ENCODE results near the gene GNG8.
A peak's percentile ranks its signal among the peaks of the same experiment; 100 is the strongest.

Gene GNG8

DNA sequence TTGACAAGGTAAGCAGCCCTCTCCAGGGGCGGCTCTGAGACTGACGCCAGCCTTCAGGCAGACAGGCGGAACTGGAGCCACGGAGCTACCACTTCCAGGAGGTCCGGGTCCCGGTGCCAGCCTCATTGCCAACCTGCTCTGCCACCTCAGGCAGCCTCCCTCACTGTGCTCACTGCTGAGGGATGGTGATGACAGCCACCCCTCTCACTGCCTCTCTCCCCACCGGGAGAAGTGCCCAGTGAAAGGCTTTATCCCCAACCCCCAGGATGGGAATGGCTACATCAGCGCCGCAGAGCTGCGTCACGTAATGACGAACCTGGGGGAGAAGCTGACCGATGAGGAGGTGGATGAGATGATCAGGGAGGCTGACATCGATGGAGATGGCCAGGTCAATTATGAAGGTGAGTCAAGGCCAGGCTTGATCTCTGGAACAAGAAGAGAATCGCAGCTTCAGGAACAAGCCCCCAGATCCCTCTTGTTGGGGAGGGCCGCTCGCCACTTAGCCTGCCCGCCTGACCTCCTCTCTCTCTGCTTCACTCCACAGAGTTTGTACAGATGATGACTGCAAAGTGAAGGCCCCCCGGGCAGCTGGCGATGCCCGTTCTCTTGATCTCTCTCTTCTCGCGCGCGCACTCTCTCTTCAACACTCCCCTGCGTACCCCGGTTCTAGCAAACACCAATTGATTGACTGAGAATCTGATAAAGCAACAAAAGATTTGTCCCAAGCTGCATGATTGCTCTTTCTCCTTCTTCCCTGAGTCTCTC is 27.2 kb downstream of the GNG8 start:
- no peaks in the 10 kb centered on the region for H3K4me1 ChIP-seq (ENCODE audit: control insufficient read depth, insufficient read depth, low read length, unreplicated experiment)
- H3K36me3 ChIP-seq (ENCODE audit: insufficient read depth, low read length), result no peaks in the 10 kb centered on the region
- H3K4me3 ChIP-seq (ENCODE audit: low read depth, low read length), result no peak overlapping the region
- H3K27ac ChIP-seq (ENCODE audit: low read depth, low read length), result no peak overlapping the region
- no peaks in the 10 kb centered on the region for H3K27me3 ChIP-seq (ENCODE audit: insufficient read depth, low read length)
- H2AFZ ChIP-seq (ENCODE audit: low read length, unreplicated experiment), result no peak overlapping the region
- H3K79me2 ChIP-seq (ENCODE audit: control insufficient read depth, insufficient read depth, low read length, unreplicated experiment), result peaks cover 24% of the 10 kb centered on the region

DNA sequence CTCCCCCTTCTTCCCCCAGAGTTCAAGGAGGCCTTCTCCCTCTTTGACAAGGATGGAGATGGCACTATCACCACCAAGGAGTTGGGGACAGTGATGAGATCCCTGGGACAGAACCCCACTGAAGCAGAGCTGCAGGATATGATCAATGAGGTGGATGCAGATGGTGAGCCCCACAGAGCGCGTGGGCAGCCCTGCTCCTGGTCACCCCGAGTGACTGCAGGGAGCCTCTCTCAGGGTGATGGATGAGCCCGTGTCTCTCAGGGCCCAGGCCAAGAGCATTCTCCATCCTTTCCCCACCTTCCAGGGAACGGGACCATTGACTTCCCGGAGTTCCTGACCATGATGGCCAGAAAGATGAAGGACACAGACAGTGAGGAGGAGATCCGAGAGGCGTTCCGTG is 27.8 kb downstream of the GNG8 start:
- H2AFZ ChIP-seq (ENCODE audit: low read length, unreplicated experiment), result no peak overlapping the region
- H3K27me3 ChIP-seq (ENCODE audit: insufficient read depth, low read length), result no peaks in the 10 kb centered on the region
- H3K4me3 ChIP-seq (ENCODE audit: low read depth, low read length), result no peak overlapping the region
- no peak overlapping the region for H3K27ac ChIP-seq (ENCODE audit: low read depth, low read length)
- H3K79me2 ChIP-seq (ENCODE audit: control insufficient read depth, insufficient read depth, low read length, unreplicated experiment), result peaks cover 30% of the 10 kb centered on the region
- no peaks in the 10 kb centered on the region for H3K36me3 ChIP-seq (ENCODE audit: insufficient read depth, low read length)
- H3K4me1 ChIP-seq (ENCODE audit: control insufficient read depth, insufficient read depth, low read length, unreplicated experiment), result no peaks in the 10 kb centered on the region

DNA sequence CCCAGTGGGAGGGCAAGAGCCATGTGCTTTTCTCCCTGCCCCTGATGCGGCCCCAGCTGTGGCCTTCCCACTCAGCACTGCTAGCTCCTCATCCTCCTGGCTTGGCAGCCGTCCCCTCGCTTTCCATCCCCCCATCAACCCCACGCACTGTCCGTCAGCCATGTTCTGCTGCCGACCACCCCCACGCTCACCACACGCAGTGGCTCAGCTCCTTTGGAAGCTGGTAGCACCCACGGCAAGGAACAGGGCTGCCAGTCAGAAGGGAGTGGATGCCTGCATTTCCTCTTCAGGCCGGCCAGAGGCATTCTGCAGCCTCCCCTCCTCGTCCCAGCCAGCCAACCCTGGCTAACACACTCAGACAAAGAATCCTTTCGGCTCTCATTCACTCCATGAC is 28.6 kb downstream of the GNG8 start:
- Histone ChIP-seq H2AFZ (ENCODE audit: low read length, unreplicated experiment) (no peak overlapping the region), H3K79me2 (ENCODE audit: control insufficient read depth, insufficient read depth, low read length, unreplicated experiment) (peaks cover 37% of the 10 kb centered on the region), H3K27me3 (ENCODE audit: insufficient read depth, low read length) (no peaks in the 10 kb centered on the region), H3K36me3 (ENCODE audit: insufficient read depth, low read length) (no peaks in the 10 kb centered on the region), H3K27ac (ENCODE audit: low read depth, low read length) (no peak overlapping the region), H3K4me3 (ENCODE audit: low read depth, low read length) (no peak overlapping the region), H3K4me1 (ENCODE audit: control insufficient read depth, insufficient read depth, low read length, unreplicated experiment) (no peaks in the 10 kb centered on the region)

DNA sequence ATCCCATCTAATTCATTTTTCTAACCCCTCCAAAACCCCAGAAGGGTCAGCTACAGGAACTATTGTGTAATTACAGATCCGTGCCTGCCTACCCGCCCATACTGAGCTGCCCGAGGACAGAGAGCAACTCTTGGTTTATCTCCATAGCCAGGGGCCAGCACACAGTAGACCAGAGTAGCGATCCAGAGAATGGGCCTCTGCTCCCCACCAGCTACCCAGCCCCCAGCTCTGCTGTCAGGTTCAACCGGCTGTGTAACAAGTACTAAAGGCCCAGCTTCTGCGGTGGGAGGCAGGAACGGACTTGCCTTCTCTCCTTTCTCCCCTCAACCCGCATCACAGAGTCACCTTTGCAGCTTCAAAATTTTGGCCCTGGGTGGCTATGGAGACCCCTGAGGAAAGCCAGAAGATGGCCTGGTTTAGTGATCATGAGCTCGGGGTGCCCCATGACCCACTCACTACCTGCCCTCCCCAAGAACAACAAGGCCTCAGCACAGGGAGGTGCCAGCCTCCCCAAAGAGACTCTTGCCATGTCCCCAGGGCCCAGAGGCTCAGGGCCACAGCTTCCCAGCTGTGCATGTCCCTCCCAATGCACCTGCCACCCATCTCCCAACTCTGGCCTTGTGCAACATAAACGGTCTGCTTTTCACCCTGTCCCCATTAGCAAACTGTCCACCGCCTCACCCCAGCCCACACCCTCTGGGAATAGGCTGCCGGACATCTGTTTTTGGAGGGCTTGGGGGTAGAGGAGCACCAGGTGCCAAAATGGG is 29.1 kb downstream of the GNG8 start:
- Histone ChIP-seq H3K27me3 (ENCODE audit: insufficient read depth, low read length) (no peaks in the 10 kb centered on the region), H3K4me1 (ENCODE audit: control insufficient read depth, insufficient read depth, low read length, unreplicated experiment) (no peaks in the 10 kb centered on the region), H3K27ac (ENCODE audit: low read depth, low read length) (no peak overlapping the region), H3K4me3 (ENCODE audit: low read depth, low read length) (no peak overlapping the region), H3K79me2 (ENCODE audit: control insufficient read depth, insufficient read depth, low read length, unreplicated experiment) (peaks cover 43% of the 10 kb centered on the region), H3K36me3 (ENCODE audit: insufficient read depth, low read length) (no peaks in the 10 kb centered on the region), H2AFZ (ENCODE audit: low read length, unreplicated experiment) (no peak overlapping the region)

DNA sequence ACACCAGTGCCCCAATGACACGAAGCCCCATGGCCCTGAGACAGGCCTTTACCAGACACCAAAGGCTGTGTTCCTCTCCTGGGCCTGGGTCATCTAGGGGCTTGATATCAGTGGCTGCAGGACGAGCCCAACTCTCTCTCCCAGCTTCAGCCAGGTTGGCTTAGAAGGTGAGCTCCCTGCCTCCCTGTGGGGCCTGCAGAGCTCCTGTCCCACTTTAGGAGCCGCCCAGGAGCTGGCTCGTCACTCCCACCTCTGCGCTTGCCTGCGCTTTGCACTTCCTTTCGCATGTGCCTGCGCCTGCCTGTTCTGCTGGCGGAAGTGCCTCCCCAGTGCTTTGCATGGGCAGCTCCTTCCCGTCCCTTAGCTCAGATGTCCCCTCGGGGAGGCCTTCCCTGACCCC is 30.0 kb downstream of the GNG8 start:
- no peaks in the 10 kb centered on the region for H3K4me1 ChIP-seq (ENCODE audit: control insufficient read depth, insufficient read depth, low read length, unreplicated experiment)
- H2AFZ ChIP-seq (ENCODE audit: low read length, unreplicated experiment), result no peak overlapping the region
- no peak overlapping the region for H3K27ac ChIP-seq (ENCODE audit: low read depth, low read length)
- peaks cover 50% of the 10 kb centered on the region for H3K79me2 ChIP-seq (ENCODE audit: control insufficient read depth, insufficient read depth, low read length, unreplicated experiment)
- H3K4me3 ChIP-seq (ENCODE audit: low read depth, low read length), result no peak overlapping the region
- no peaks in the 10 kb centered on the region for H3K36me3 ChIP-seq (ENCODE audit: insufficient read depth, low read length)
- H3K27me3 ChIP-seq (ENCODE audit: insufficient read depth, low read length), result no peaks in the 10 kb centered on the region

DNA sequence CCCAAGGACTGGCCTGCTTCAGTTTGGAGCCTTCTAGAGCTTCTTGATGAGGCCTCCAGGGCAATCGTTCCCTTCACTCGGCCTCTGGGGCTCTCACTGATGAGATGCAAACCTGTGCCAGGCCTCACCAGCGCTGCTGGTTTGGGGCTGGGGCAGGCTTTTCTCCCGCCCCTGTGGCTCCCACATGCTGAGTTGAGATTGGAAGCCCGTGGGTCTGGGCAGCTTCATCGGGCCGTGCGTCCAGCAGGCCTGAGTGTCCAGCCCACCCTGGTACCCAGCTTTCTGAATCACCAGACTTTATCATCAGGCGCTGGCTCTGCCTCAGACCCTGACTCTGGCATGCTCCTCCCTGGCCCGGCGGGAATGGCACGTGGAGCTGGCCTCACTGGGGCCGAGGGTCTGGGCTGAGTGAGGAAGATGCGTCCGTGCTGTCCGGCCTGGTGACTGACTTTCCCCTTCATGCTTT is 30.6 kb downstream of the GNG8 start:
- H3K4me1 ChIP-seq (ENCODE audit: control insufficient read depth, insufficient read depth, low read length, unreplicated experiment), result no peaks in the 10 kb centered on the region
- H2AFZ ChIP-seq (ENCODE audit: low read length, unreplicated experiment), result no peak overlapping the region
- H3K79me2 ChIP-seq (ENCODE audit: control insufficient read depth, insufficient read depth, low read length, unreplicated experiment), result peaks cover 50% of the 10 kb centered on the region
- no peak overlapping the region for H3K4me3 ChIP-seq (ENCODE audit: low read depth, low read length)
- no peaks in the 10 kb centered on the region for H3K36me3 ChIP-seq (ENCODE audit: insufficient read depth, low read length)
- H3K27ac ChIP-seq (ENCODE audit: low read depth, low read length), result no peak overlapping the region
- H3K27me3 ChIP-seq (ENCODE audit: insufficient read depth, low read length), result no peaks in the 10 kb centered on the region

DNA sequence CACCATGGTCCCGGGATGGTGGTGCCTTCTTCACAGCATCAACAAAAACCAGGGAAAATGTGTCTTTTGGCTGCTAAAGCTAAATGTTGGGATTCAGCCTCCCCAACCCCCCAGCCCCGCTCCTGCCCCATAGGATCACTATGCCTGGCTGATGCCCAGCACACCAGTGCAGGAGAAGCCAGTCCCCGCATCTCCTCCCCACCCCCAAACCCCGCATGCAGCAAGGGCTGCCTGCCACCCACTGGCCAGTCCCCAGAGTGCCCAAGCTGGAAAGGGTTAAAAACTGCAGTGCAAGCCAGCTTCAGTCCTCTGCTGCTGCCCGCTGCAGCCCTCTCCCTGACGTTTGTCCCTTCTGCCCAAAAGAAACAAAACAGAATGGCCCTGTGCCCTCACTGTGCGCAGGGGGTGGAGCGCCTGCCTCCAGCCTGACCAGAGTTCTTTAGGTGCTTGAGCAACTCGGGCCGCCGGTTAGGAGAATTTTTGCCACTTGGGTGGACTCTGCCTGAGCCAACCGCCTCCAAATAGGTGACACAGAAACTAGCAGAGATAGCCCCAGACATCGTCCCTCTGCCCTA is 31.1 kb downstream of the GNG8 start:
- Histone ChIP-seq H3K27ac (ENCODE audit: low read depth, low read length) (no peak overlapping the region), H2AFZ (ENCODE audit: low read length, unreplicated experiment) (no peak overlapping the region), H3K27me3 (ENCODE audit: insufficient read depth, low read length) (no peaks in the 10 kb centered on the region), H3K79me2 (ENCODE audit: control insufficient read depth, insufficient read depth, low read length, unreplicated experiment) (peaks cover 50% of the 10 kb centered on the region), H3K4me1 (ENCODE audit: control insufficient read depth, insufficient read depth, low read length, unreplicated experiment) (no peaks in the 10 kb centered on the region), H3K4me3 (ENCODE audit: low read depth, low read length) (no peak overlapping the region), H3K36me3 (ENCODE audit: insufficient read depth, low read length) (no peaks in the 10 kb centered on the region)

DNA sequence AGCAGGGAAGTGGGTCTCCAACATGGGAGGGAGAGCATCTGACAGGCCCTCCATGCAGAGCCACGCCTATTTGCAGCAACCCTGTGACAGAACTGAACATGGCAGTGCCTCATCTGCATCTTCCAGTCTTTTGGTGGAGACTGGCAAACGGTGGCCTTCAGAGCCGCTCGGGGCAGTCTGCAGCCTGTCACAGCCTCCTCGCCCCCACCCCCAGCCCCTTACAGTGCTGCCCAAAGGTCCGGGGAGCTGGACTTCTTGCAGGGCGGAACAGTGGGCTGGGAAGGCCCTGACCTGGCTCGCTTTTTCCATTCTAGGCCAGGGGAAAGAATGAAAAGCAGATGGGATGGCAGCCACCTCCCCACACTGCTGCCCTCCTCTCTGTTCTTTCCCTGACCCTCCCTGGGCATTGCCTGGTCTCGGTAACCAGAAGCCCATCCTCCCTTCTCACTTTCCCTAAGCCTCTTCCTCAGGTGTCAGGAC is 32.2 kb downstream of the GNG8 start:
- H3K27ac ChIP-seq (ENCODE audit: low read depth, low read length), result no peak overlapping the region

DNA sequence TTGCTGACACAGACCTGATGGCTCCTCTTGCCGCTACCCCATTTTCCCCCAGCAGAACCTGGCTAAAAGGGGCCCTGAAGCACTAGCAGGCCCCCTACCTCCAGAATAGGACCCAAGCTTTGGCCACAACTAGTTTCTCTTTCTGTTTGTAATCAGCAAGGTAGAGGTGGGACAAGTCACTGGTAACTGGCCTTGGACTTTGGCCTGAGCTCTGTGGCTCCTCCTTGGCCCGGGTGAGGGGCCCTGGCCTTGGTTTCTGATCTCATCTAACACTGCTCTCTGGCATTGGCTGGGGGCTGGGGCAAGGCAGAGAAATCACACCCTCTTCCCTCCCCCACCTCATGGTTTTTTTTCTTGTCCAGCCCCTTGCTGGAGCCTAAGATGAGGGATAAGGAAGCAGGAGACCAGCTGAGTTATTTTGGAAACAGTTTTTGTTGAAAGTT is 32.8 kb downstream of the GNG8 start:
- H3K79me2 ChIP-seq (ENCODE audit: control insufficient read depth, insufficient read depth, low read length, unreplicated experiment), result peaks cover 50% of the 10 kb centered on the region
- no peak overlapping the region for H2AFZ ChIP-seq (ENCODE audit: low read length, unreplicated experiment)
- H3K36me3 ChIP-seq (ENCODE audit: insufficient read depth, low read length), result no peaks in the 10 kb centered on the region
- H3K27me3 ChIP-seq (ENCODE audit: insufficient read depth, low read length), result no peaks in the 10 kb centered on the region
- H3K27ac ChIP-seq (ENCODE audit: low read depth, low read length), result no peak overlapping the region
- no peaks in the 10 kb centered on the region for H3K4me1 ChIP-seq (ENCODE audit: control insufficient read depth, insufficient read depth, low read length, unreplicated experiment)
- peak overlapping the region; percentile 92 for H3K4me3 ChIP-seq (ENCODE audit: low read depth, low read length)

More for the DNA sequence above, 32.2 kb downstream of the GNG8 start:
- Histone ChIP-seq H3K79me2 (ENCODE audit: control insufficient read depth, insufficient read depth, low read length, unreplicated experiment) (peaks cover 50% of the 10 kb centered on the region), H3K4me1 (ENCODE audit: control insufficient read depth, insufficient read depth, low read length, unreplicated experiment) (no peaks in the 10 kb centered on the region), H3K4me3 (ENCODE audit: low read depth, low read length) (peak overlapping the region; percentile 92), H2AFZ (ENCODE audit: low read length, unreplicated experiment) (no peak overlapping the region), H3K27me3 (ENCODE audit: insufficient read depth, low read length) (no peaks in the 10 kb centered on the region), H3K36me3 (ENCODE audit: insufficient read depth, low read length) (no peaks in the 10 kb centered on the region)

DNA sequence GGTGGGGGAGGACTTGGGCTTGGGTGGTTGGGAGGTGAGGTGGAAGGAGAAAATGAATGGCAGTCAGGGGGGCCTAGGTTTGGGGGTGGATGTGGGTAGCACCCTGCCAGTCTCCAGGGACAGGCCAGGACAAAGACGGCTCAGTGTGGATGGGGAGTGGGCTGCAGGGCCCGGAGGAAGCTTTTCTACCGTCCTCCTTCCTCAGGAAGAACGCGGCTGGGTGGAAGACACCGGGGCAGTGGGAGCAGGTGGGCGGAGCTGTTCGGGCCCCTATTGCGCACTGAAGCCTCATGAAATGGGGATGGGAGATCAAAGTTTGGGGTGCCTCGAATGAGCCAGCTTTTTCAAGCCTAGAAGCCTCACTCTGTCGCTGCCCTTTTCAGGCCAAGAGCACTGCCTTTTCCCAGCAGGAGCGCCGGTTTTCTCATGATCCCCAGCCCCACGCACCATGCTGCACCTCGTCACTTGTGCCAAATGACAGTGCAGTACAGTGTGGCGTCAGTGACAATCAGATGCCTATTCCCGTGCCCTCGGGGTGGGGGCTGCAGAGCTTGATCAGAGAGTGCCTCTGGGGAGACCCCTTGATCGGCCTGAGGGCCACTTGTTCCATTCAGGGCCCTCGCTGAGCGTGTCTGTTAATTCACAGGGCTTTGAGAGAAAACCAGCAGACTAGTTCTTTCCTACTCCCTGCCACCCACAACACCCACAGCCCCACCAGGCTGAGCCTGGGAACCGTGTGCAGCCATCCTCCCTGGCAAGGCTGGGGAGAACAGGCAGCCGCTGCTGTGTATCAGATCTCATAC is 33.4 kb downstream of the GNG8 start:
- H3K36me3 ChIP-seq (ENCODE audit: insufficient read depth, low read length), result no peaks in the 10 kb centered on the region
- H2AFZ ChIP-seq (ENCODE audit: low read length, unreplicated experiment), result no peak overlapping the region
- H3K4me1 ChIP-seq (ENCODE audit: control insufficient read depth, insufficient read depth, low read length, unreplicated experiment), result no peaks in the 10 kb centered on the region
- H3K27ac ChIP-seq (ENCODE audit: low read depth, low read length), result no peak overlapping the region
- H3K27me3 ChIP-seq (ENCODE audit: insufficient read depth, low read length), result no peaks in the 10 kb centered on the region
- peak overlapping the region; percentile 92 for H3K4me3 ChIP-seq (ENCODE audit: low read depth, low read length)
- H3K79me2 ChIP-seq (ENCODE audit: control insufficient read depth, insufficient read depth, low read length, unreplicated experiment), result peaks cover 50% of the 10 kb centered on the region

Measured in ACC112 (cell line).